Neural cell (in vitro differentiated cells): ENCODE measurements around the gene CNKSR2.

Experiments
- CTCF ChIP-seq: fragments of 450-650 bp; IDR thresholded peaks from 2 replicates; pipeline ENCODE4 v1.5.1; 2014; ENCODE audit warnings: antibody characterized with exemption, mild to moderate bottlenecking, moderate library complexity; ENCODE audit not compliant: poor library complexity, severe bottlenecking
- POLR2AphosphoS5 ChIP-seq: IDR thresholded peaks from 2 replicates; pipeline ENCODE4 v1.6.1; 2012
- SMC3 ChIP-seq: fragments of 450-650 bp; conservative IDR thresholded peaks from 2 replicates; pipeline ENCODE4 v1.6.1; 2014; ENCODE audit warnings: antibody characterized with exemption, mild to moderate bottlenecking, moderate library complexity; ENCODE audit not compliant: poor library complexity

GRCh38 chrX:21658152-21658737, 284.0 kb downstream of the CNKSR2 start, which contains the start of gene KLHL34:
- TF ChIP-seq POLR2AphosphoS5, result no peak
- TF ChIP-seq CTCF, result no peak
- TF ChIP-seq SMC3, result no peak
